ENCODE results near the gene MILR1. TPM values are rescaled to one million over a fixed set of nuclear protein-coding genes. Genes with fewer than 3 reads are reported as not detected.

The MILR1 gene
- 1 to 10 TPM in 3 of 4 donors, under 1 TPM in 1; 0.79 to 8.1 (median 1.8) TPM for total RNA-seq

- intact Hi-C loops (cut with DNase I), result no loop called here
- H3K27ac ChIP-seq, result peak within 1 kb of the TSS in 3 of 4 donors; percentile 45 to 83 (median 69)
- peak in 1 of 4 donors; percentile 36 for TF ChIP-seq POLR2A (IDR thresholded peaks at IDR 0.05)
- TF ChIP-seq, protein P1, sequence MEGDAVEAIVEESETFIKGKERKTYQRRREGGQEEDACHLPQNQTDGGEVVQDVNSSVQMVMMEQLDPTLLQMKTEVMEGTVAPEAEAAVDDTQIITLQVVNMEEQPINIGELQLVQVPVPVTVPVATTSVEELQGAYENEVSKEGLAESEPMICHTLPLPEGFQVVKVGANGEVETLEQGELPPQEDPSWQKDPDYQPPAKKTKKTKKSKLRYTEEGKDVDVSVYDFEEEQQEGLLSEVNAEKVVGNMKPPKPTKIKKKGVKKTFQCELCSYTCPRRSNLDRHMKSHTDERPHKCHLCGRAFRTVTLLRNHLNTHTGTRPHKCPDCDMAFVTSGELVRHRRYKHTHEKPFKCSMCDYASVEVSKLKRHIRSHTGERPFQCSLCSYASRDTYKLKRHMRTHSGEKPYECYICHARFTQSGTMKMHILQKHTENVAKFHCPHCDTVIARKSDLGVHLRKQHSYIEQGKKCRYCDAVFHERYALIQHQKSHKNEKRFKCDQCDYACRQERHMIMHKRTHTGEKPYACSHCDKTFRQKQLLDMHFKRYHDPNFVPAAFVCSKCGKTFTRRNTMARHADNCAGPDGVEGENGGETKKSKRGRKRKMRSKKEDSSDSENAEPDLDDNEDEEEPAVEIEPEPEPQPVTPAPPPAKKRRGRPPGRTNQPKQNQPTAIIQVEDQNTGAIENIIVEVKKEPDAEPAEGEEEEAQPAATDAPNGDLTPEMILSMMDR (IDR thresholded peaks at IDR 0.05), result no peak
- H3K9me3 ChIP-seq, result no peaks in the 10 kb centered on the region
- DNase-seq, result no peak
- 31 to 35% methylated on average over 9 of the region's 10 CpGs for WGBS, 2 donors
- no peaks in the 10 kb centered on the region for H3K36me3 ChIP-seq
- H3K4me3 ChIP-seq, result peak within 1 kb of the TSS in 1 of 4 donors; percentile 48
- H3K27me3 ChIP-seq, result no peaks in the 10 kb centered on the region
- H3K4me1 ChIP-seq, result peaks cover 7 to 24% (median 14%) of the 10 kb centered on the region in 3 donors
These were observed at the start of gene MILR1 for GRCh38 chr17:64448665-64449512. MILR1 (plus strand) TSS chr17:64449115; CDS start chr17:64449169, 54 bp downstream.

- Histone ChIP-seq H3K9me3 (no peaks in the 10 kb centered on the region), H3K27me3 (no peaks in the 10 kb centered on the region), H3K4me3 (no peak overlapping the region), H3K4me1 (peaks cover 0 to 10% (median 0%) of the 10 kb centered on the region in 3 donors), H3K36me3 (no peaks in the 10 kb centered on the region), H3K27ac (no peak overlapping the region)
- 78 to 85% methylated on average over 1 of the region's 1 CpG for WGBS, 2 donors
- DNase-seq, result no peak
- intact Hi-C loops (cut with DNase I), result no loop called here
- TF ChIP-seq, protein P1 (IDR thresholded peaks at IDR 0.05), result no peak
- TF ChIP-seq POLR2A (IDR thresholded peaks at IDR 0.05), result no peak
These were observed 49.2 kb upstream of the MILR1 start for GRCh38 chr17:64399767-64400156.

DNA sequence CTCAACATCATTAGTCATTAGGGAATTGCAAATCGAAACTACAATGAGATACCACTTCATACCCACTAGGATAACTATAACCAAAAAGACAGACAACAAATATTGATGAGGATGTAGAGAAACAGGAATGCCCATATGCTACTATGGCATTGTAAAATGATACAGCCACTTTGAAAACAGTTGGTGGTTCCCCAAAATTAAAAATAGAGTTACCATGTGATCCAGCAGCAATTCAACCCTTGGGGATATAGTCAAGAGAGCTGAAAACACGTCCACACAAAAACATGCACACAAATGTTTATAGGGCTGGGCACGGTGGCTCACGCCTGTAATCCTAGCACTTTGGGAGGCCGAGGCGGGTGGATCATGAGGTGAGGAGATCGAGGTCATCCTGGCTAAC lies 48.3 kb upstream of the MILR1 start:
- 71 to 73% methylated on average over 7 of the region's 7 CpGs for whole genome bisulfite sequencing, 2 donors
- Histone ChIP-seq H3K4me3 (no peak overlapping the region), H3K27ac (no peak overlapping the region), H3K27me3 (no peaks in the 10 kb centered on the region), H3K9me3 (no peaks in the 10 kb centered on the region), H3K36me3 (no peaks in the 10 kb centered on the region), H3K4me1 (peaks cover 0 to 10% (median 0%) of the 10 kb centered on the region in 3 donors)
- TF ChIP-seq POLR2A (IDR thresholded peaks at IDR 0.05), result no peak
- TF ChIP-seq, protein P1 (IDR thresholded peaks at IDR 0.05), result no peak
- DNase-seq, result no peak
- intact Hi-C loops (cut with DNase I), result no loop called here

- WGBS, 2 donors, result 77 to 81% methylated on average over 8 of the region's 8 CpGs
- H3K27me3 ChIP-seq, result no peaks in the 10 kb centered on the region
- no peaks in the 10 kb centered on the region for H3K36me3 ChIP-seq
- TF ChIP-seq, protein P1 (IDR thresholded peaks at IDR 0.05), result no peak
- TF ChIP-seq POLR2A (IDR thresholded peaks at IDR 0.05), result no peak
- H3K4me1 ChIP-seq, result peaks cover 0 to 10% (median 0%) of the 10 kb centered on the region in 3 donors
- no peak overlapping the region for H3K4me3 ChIP-seq
- intact Hi-C loops (cut with DNase I), result no loop called here
- no peak overlapping the region for H3K27ac ChIP-seq
- DNase-seq, result no peak
- H3K9me3 ChIP-seq, result no peaks in the 10 kb centered on the region
These were observed 47.6 kb upstream of the MILR1 start for GRCh38 chr17:64401244-64401860.

- Histone ChIP-seq H3K36me3 (no peaks in the 10 kb centered on the region), H3K4me3 (no peak overlapping the region), H3K4me1 (peaks cover 0 to 10% (median 0%) of the 10 kb centered on the region in 3 donors), H3K9me3 (no peaks in the 10 kb centered on the region), H3K27me3 (no peaks in the 10 kb centered on the region), H3K27ac (no peak overlapping the region)
- WGBS, 2 donors, result 65 to 87% methylated on average over 2 of the region's 2 CpGs
- intact Hi-C loops (cut with DNase I), result no loop called here
- DNase-seq, result no peak
- TF ChIP-seq, protein P1 (IDR thresholded peaks at IDR 0.05), result no peak
- TF ChIP-seq POLR2A (IDR thresholded peaks at IDR 0.05), result no peak
These were observed 47.0 kb upstream of the MILR1 start for GRCh38 chr17:64401941-64402340.
